Stimulated activated CD4-positive, alpha-beta T cell treated with anti-CD3 and anti-CD28 coated beads, Interleukin-12 subunit alpha, Interleukin-12 subunit beta, amount 100 ng/mL, for 48 hours (primary cell): ENCODE results near the gene FRAS1.
"Not testable (repeated sequence)": the region's sequence is repeated elsewhere in the genome, so short reads cannot be mapped to it uniquely, and the experiment has no call there.

ENCODE experiments used
- DNase-seq, 3 donors: peaks; one replicate each; pipeline ENCODE4 v3.0.0-alpha.2; 2020; ENCODE audit warnings: low read depth in 2 of 3, low spot score in 1 of 3

FRAS1 gene

DNA sequence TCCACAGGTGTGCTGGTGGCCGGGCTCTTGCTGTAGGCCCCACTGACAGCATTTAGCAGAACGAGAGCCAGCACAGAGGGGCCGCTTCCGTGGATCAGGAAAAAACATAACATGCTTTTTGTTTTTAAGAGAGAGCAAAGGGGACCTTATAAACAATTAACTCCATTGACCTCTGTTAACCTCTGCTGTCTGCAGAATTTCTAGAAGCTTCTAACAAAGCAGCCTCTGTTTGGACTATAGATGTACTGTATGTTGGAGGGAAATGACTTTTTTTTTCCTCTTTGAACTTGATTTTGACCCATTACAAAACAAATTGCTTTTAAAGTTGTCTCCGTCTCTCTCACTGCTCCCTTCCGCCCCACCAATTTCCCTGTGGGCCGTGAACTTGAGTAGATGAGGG, 210.7 kb downstream of the FRAS1 start:
- no peak for DNase-seq

DNA sequence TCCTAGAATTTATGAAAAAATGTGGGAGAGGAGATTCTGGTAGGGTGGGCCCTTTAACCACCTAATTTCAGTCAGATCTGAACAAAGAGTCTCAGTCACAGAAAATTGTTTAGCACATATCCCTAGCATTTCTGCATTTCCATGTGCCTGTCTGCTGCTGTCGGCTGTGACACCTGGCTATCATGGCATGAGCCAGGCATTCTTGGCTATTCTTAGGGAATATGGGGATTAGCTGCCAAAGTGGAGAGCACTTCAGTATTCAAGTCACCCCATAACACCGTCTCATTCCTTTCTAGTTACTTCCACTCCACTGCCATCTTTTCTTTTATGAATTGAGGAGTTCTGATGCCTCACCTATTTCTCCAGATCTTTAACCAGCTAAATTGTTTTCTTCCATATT, 211.5 kb downstream of the FRAS1 start:
- DNase-seq, result no peak

DNA sequence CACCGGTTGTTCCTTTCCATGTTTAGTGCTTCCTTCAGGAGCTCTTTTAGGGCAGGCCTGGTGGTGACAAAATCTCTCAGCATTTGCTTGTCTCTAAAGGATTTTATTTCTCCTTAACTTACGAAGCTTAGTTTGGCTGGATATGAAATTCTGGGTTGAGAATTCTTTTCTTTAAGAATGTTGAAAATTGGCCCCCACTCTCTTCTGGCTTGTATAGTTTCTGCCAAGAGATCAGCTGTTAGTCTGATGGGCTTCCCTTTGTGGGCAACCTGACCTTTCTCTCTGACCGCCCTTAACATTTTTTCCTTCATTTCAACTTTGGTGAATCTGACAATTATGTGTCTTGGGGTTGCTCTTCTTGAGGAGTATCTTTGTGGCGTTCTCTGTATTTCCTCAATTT, 218.3 kb downstream of the FRAS1 start:
- DNase-seq, result not testable (repeated sequence)

DNA sequence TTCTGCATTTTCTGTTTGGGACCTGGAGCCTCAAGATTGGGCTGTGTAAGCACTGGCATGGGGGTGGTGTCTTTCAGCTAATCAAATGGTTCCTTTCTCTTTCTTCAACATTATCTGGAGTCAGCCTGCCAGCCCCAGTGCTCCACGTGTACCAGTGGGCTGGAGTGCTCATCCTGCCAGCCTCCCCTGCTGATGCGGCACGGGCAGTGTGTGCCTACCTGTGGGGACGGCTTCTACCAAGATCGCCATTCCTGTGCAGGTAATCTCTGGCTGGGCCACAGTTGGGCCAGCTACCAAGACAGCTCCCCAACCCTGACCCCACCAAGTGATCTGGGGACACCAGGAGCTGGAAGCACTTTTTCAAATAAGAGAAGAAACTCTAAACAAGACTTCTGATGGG, 229.2 kb downstream of the FRAS1 start:
- DNase-seq, result no peak

DNA sequence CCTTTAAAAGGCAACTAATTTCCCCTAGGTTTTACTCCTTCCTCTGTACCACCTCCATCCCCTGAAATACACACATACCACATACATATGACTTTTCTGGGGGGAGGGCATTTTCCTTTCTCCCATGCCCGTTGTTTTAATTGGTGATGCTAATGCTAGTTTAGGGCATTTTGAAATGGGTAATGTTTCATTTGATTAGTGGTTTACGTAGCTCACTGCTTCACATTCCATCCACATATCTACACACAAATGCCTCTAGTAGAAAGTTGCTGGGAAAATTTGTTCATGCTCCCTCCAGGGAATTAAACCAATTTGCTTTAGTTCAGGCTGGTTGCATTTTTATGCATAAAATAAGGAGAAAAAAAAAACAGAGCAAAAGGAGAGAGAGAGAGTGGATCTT, 231.2 kb downstream of the FRAS1 start:
- DNase-seq, result no peak

DNA sequence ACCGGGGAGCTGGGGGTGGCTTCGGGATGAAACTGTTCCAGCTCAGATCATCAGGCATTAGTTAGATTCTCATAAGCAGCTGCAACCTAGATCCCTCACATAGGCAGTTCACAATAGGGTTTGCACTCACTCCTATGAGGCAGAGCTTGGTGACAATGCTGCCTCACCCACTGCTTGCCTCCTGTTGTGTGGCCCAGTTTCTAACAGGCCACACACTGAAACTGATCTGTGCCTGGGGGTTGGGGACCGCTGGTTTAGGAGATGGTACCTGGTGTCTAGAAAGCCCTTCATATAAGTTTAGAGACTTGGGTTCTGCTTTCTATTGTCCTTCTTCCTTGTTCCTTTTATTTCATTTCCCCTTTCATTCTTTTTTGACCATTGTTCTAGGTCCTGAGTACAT, 234.2 kb downstream of the FRAS1 start:
- no peak for DNase-seq

DNA sequence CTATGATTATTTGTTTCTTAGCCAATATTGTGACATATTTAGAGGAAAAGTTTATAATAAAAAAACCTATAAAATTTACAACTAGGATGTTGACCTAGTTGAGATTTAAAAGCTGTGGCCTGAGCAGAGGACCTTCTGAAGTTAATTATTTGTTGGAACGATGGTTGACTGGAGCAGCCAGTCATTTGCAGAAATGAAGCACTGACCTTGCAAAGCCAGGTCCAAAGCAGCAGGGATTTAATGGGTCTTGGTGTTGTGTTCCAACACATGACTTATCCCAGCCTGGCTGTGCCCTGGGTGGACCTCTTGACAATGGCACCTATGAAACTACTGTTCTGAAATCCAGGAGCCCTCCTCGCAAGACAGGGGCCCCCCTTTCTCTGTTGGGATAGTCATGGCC, 235.2 kb downstream of the FRAS1 start:
- no peak for DNase-seq

DNA sequence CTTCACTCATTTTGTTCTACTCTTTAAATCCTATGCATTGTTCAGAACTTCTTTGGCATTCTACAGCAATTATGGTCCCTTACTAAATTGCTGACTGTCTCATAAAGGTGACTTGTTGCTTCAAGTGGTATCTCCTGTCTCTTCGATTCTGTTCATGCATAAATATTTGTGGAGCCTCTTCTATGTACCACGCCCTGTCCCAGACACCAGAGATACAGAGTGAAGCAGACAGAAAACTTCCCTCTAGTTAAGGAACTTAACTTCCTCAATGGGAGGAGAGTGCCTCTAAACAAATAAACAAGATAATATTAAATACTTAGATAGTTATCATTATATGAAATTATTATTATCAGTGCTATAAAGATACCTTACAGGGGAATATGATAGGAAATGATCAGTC, 235.7 kb downstream of the FRAS1 start:
- DNase-seq, result no peak

DNA sequence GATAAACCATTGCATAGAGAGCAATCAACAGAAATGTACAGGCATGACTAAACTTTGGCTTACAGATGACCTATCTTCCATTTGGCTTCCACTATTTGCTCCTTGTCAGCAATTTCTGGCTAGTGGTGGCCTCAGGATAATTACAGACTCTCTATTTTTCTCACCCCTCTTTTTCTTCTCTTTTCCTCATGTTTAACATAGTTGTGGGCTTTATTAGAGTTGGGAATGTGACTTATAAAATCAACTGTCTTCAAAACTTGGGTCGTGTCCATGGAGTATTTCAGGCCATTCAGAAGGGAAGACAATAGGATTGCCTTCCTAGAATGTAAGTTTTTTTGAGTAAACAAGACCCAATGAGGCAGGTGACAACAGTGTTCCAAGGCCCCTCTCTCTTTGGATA, 236.2 kb downstream of the FRAS1 start:
- no peak for DNase-seq

DNA sequence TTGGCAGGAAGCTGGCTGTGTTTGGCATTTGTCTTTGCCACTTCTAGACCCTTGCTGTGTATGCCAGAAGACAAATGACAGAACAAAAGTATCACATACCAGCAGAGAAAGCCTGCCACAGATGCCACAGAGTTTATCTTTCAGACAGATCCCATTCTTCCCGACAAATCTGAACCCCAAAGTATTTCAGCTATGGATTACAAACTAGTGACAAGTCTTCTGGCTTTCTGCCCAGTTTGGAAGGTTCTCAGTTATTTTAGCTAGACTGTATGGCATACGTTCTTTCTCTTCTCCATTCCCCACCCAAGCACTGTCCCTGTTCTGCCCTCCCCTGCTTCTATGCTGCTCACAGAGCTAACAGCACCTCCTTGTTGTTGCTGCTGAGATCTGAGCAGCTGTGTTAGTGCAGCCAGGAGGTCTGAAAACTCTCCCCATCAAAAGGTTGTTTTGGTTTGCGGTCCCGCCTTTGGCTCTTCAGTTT, 236.7 kb downstream of the FRAS1 start:
- DNase-seq, result no peak

DNA sequence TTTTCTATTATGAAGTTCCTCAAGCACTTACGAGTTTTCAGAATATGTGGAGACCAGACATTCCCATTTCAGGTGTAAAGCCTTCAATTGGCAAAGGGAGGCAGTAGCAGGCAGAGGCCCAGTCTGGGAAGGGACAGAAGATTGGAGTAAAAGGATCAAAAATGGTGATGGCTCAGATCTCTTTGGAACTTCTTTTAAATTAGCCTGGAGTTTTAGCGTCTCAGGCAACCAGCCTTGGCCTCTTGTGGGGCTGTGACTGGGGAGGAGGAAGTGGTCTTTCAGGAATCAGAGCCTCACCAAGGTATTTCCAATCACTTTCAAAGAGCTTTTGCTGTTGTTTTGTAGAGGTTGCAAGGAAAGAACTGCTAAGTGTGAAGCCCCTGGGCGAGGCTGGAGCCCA, 239.1 kb downstream of the FRAS1 start:
- DNase-seq, result no peak

DNA sequence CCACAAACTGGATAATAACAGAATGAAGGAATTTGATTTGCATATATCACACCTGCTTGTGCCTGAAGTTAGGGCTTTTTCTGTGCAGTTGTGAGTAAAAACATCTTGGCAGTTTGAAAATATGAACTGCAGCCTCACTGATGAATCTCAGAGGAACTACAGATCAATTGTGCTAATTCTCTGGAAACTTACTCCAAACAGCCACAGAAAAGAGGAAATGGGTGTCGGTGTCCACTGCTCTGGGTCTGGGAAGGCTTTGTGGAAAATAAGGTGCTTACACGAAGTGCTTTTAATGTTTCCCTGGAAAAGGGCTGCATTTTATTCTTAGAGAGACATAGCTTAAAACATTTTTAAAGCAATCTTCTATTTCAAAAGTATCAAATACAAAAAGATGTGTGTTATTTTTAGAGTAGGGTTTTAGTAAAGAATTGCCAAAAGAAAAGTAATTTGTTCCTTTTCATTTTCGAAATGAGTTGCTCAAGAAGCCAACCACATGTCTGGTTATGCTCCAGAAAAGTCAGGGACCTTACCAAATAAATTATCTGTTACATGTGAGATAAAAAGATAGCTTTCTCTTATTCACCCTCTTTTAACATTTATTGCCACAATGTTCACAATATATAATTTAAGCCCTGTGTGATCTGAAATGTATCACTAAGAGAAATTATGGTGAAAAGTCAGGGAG, 240.1 kb downstream of the FRAS1 start:
- no peak for DNase-seq

DNA sequence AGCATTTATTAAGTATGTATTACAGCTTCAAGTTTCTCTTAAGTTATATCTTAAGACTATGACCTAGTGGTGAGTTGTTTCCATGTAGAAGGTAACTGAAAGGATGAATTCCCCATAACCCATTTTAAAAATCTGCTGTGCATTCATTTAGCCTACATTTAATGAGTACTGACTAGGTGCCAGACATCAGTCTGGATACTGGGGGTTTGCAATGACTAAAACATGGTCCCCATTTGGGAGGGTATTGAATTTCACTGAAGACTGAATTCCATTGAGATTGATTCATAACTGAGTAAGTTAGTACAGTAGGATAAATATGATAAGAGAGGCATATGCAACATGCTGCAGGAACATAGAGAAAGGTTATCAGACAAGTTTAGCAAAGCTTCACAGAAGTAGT, 241.5 kb downstream of the FRAS1 start:
- no peak for DNase-seq

DNA sequence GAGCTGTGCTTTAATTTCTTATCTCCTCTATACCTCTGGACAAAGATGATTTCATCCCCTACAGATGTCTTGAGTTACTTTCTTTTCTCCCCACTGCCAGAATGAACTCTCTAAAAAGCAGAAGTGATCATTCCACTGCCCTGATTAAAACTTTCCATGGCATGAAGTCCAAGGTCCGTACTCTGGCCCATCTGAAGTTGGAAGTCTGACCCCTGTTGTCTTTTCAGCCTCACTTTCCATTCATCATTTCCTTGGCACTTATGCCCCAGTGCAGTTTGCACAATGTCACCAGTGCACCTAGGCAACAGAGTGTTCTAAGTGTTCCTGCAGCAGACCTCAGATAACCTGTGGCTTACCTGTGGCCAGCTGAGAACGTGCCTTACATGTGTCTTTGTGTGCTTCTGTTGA, 242.4 kb downstream of the FRAS1 start:
- DNase-seq, result no peak

DNA sequence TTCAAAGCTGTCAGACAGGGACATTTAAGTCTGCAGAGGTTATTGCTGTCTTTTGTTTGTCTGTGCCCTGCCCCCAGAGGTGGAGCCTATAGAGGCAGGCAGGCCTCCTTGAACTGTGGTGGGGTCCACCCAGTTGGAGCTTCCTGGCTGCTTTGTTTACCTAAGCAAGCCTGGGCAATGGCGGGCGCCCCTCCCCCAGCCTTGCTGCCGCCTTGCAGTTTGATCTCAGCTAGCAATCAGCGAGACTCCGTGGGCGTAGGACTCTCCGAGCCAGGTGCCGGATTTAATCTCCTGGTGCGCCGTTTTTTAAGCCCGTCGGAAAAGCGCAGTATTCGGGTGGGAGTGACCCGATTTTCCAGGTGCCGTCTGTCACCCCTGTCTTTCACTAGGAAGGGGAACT, 250.1 kb downstream of the FRAS1 start:
- DNase-seq, result not testable (repeated sequence)

DNA sequence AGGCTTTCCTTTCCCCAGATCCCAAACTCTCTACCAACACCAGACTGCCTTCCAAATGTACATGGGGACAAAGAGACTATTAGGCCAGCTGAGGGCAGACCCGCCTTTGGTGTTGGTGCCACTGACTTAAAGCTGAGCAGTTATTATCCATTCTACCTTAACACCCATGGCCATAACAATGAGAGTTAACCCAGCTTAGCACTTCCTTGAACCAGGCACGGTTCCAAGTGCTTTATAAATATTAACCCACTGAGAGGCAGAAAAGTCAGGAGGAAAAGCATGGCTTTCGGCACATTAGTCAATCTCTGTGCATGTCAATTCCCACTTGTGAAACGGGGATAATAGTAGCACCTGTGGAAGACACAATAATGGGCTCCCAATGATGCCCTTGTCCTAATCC, 251.4 kb downstream of the FRAS1 start:
- DNase-seq, result no peak

DNA sequence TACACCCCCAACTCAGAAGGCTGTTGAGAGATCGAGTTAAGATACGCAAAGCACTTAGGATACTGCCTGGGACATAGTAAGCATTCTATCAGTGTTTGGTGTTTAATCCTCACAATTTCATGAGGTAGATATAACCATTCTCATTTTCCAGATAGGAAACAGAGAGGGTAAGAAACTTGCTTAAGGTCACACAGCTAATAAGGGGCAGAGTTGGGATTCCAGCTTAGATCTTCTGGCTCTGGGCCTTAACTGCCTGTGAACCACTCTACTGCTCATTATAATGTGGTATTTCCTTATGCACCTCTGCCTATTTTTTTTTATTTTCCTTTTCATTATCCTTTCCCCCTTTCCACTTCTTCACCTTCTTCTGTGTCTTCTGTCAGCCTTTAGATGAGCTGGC, 252.2 kb downstream of the FRAS1 start:
- DNase-seq, result no peak

DNA sequence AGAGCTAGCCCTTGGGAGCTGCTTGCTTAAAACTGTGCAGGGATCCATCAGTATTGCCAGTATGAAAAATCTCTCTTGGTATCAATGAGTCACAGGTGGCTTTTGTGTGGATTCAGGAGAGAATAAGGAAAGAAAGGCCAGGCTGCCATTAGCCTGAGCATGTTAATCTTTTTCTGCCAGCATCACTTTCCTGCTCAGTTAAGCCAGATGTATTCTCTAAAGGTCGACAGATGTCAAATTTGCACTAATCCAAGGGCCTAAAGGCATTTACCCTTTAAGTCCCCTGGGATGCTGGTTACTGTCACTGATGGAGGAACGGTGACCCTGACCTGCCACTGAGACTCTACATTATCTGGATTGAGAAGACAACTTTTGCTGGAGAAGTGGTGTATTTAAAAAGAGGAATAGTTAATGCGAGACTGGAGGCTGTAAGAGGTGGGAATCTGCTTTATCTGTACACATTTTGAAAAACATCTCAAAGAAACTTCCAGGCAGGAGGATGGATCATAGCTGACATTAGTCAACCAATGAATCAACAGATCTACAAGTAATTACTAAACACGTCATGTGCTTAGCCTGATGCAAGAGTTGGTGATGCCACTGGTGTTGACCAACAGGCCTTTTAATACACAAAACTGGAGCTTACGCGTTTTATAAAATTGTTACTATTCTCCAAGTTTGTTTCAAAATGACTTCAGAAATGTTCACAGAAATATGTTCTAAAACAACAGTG, 253.1 kb downstream of the FRAS1 start:
- no peak for DNase-seq

DNA sequence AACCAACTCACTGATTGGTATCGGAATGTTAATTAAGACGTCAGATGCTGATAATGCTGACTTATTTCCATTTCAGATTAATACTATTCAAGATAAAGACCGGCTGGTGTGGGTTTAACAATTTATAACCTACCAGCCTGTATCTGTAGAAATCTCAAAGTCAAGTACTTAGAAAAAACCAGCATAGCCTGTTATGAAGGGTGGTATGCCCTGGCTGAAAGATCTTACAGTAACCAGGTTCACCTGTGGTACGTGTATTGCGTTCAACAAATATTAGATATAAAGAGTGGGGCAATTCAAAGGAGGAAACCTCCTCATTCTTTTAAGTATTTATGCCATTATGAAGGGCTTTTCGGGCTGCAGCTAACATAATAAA, 253.6 kb downstream of the FRAS1 start:
- DNase-seq, result no peak

DNA sequence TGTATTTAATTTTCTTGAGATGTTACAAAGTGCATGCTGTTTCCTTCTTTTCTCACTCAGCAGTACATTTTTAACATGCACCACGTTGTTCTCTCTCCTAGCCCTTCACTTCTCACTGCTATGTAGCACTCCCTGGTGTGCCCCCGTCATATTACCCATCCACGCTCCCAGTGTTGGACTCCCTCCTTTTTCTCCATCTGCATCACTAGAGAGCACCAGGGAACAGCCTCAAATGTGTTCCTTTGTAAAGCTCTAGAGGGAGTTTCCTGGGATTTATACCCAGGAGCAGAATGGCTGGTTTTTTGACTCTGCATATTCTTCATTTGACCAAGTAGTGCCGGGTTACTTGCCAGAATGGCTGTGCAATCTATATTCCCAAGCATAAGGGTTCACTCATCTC, 254.2 kb downstream of the FRAS1 start:
- no peak for DNase-seq

DNA sequence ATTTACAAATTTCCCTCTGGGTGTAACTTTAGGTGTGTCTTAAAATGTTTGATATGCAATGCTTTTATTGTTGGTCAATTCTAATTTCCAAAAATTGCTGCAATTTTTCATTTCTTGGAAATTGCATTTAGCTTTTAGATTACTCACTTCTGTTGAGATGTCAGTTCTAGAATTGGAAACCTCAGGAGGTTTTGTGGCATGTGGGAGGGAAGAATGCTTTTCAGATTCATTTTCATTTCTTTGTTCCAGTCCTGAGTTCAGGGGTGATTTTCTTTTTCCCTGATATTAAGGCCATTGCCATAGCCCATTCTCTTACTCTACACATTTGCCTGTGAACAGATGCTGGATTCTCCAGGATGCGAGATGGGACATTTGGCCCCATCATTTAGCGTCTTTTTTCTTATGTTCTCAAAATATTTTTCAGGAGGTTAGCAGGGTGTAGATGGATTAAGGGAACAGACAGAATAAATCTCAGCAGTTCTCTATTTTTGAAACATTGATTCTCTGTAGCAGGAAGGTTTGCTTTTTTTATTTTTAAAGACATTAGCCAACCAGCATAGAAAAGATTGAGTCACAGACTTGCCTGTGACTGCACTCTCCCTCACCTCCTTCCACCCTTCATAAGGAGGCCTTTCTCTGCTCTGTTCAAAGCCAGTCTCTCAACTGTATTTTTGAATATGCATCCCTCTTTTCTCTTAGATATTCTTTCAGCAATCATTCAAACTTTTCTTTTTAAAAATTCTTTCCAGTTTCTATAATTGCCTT, 256.0 kb downstream of the FRAS1 start:
- DNase-seq, result no peak

DNA sequence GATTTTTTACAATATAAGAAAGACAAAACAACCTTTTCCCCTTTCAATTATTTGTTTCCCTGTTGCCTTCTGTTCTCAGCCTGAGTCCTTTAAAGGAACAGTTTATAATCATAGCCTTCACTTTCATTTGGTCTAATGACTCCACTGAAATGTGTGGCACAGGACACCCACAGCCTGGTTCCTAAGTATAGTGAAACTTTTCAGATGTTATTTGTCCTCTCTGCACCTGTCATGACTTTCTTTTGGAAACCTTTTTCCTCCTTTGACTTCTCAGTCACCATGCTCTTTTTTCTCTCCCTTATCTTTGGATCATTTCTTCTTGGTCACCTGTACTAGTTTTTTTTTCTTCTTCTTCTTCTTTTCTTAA, 256.6 kb downstream of the FRAS1 start:
- DNase-seq, result no peak
